ENCODE data around the gene PEX14.

The PEX14 gene

GRCh38 chr1:10598389-10598702, 123.6 kb downstream of the PEX14 start:
- DNase-seq: no peak

- no peak for DNase-seq
Measured at GRCh38 chr1:10599194-10599861, 124.6 kb downstream of the PEX14 start.

- DNase-seq: no peak
Measured at GRCh38 chr1:10601342-10602070, 126.8 kb downstream of the PEX14 start.

- no peak for DNase-seq
Measured at GRCh38 chr1:10602936-10603335, 128.2 kb downstream of the PEX14 start.

GRCh38 chr1:10604966-10605365, 130.2 kb downstream of the PEX14 start:
- no peak for DNase-seq

GRCh38 chr1:10606064-10606463, 131.3 kb downstream of the PEX14 start:
- no peak for DNase-seq

GRCh38 chr1:10607228-10607627, 132.5 kb downstream of the PEX14 start:
- no peak for DNase-seq

- DNase-seq: no peak
Measured at GRCh38 chr1:10608690-10609089, 133.9 kb downstream of the PEX14 start.

- no peak for DNase-seq
Measured at GRCh38 chr1:10610901-10611600, 136.3 kb downstream of the PEX14 start.

- no peak for DNase-seq
Measured at GRCh38 chr1:10612436-10613160, 137.8 kb downstream of the PEX14 start.

GRCh38 chr1:10613340-10613739, 138.6 kb downstream of the PEX14 start:
- DNase-seq: no peak

GRCh38 chr1:10613861-10614260, 139.1 kb downstream of the PEX14 start:
- no peak for DNase-seq

GRCh38 chr1:10614377-10615225, 139.9 kb downstream of the PEX14 start:
- no peak for DNase-seq

- DNase-seq: no peak
Measured at GRCh38 chr1:10615332-10615731, 140.6 kb downstream of the PEX14 start.

GRCh38 chr1:10615932-10616671, 141.4 kb downstream of the PEX14 start:
- DNase-seq: no peak

GRCh38 chr1:10616696-10617095, 141.9 kb downstream of the PEX14 start:
- no peak for DNase-seq

GRCh38 chr1:10617318-10617717, 142.6 kb downstream of the PEX14 start:
- DNase-seq: no peak

GRCh38 chr1:10617931-10618885, 143.5 kb downstream of the PEX14 start:
- DNase-seq: no peak

- DNase-seq: no peak
Measured at GRCh38 chr1:10620776-10621175, 146.0 kb downstream of the PEX14 start.

- no peak for DNase-seq
Measured at GRCh38 chr1:10621906-10622305, 147.2 kb downstream of the PEX14 start.

Data from stimulated activated naive CD4-positive, alpha-beta T cell (primary cell).